ENCODE measurements around the gene TMEM175.
"Not testable (repeated sequence)": the region's sequence is repeated elsewhere in the genome, so short reads cannot be mapped to it uniquely, and the experiment has no call there.

The TMEM175 gene

GRCh38 chr4:993111-994029 lies 61.1 kb downstream of the TMEM175 start, which contains the start of gene SLC26A1:
SLC26A1 (minus strand) TSS chr4:993404; CDS start chr4:991703, 1,701 bp downstream.
- no peak for TF ChIP-seq ZFX (IDR thresholded peaks at IDR 0.05; ENCODE audit: borderline replicate concordance)
- TF ChIP-seq, protein P1, sequence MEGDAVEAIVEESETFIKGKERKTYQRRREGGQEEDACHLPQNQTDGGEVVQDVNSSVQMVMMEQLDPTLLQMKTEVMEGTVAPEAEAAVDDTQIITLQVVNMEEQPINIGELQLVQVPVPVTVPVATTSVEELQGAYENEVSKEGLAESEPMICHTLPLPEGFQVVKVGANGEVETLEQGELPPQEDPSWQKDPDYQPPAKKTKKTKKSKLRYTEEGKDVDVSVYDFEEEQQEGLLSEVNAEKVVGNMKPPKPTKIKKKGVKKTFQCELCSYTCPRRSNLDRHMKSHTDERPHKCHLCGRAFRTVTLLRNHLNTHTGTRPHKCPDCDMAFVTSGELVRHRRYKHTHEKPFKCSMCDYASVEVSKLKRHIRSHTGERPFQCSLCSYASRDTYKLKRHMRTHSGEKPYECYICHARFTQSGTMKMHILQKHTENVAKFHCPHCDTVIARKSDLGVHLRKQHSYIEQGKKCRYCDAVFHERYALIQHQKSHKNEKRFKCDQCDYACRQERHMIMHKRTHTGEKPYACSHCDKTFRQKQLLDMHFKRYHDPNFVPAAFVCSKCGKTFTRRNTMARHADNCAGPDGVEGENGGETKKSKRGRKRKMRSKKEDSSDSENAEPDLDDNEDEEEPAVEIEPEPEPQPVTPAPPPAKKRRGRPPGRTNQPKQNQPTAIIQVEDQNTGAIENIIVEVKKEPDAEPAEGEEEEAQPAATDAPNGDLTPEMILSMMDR (IDR thresholded peaks at IDR 0.05), result no peak
- H3K27ac ChIP-seq, result peak within 1 kb of the TSS; percentile 99

DNA sequence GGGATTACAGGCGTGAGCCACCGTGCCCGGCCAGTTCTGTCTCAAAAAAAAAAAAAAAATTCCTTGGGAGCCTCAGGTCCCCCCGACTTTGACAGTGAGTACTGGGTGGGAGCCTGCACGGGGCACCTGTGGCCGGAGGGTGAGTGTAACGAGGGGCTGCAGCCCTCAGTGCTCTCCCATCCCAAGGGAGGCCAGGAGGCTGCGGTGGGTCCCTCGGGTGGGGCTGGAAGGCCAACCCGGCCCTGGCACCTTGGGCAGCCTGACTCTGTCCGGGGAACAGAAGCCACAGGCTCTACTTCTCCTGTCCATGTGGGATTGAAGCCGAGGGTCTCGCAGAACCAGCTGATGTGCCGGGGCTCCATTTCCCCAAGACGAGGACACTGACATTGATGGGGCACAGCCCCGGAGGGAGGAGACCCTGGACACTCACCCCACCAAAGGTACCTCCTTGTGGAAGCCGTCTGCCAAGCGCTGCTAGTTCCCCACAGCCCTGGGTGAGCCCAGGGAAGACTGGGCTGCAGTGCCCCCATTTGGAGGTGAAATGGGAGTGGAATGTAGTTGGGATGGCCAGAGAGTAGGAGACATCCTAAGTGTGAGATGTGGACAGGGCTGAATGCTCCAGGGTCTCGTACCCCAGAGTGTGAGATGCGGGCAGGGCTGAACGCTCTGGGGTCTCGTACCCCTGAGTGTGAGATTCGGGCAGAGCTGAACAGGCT lies 63.2 kb downstream of the TMEM175 start:
- no peak for TF ChIP-seq ZFX (IDR thresholded peaks at IDR 0.05; ENCODE audit: borderline replicate concordance)
- TF ChIP-seq, protein P1 (IDR thresholded peaks at IDR 0.05), result no peak
- H3K27ac ChIP-seq, result peak overlapping the region; percentile 99; the same call in 1 of the 2 replicates

GRCh38 chr4:996030-996996 lies 64.1 kb downstream of the TMEM175 start:
- TF ChIP-seq, protein P1 (IDR thresholded peaks at IDR 0.05), result no peak
- no peak for TF ChIP-seq ZFX (IDR thresholded peaks at IDR 0.05; ENCODE audit: borderline replicate concordance)
- no peak overlapping the region for H3K27ac ChIP-seq

DNA sequence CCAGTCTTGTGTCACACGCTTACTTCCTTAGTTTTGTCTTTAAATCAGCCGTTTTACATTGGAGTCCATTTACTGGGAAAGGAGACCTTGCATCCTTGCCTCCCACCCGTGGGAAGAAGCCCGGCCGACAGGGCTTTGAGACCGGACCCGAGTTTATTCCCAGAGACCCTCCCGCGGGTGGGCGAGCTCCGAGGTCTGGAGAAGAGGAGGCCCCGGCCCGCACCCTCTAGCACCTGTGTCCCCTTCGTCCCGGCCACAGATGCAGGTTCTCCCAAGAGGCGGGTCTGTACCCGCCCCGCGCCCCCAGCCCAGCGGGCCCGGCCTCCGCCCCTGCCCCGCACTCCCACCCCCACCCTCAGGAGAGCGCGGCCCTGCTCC lies 64.7 kb downstream of the TMEM175 start:
- TF ChIP-seq, protein P1 (IDR thresholded peaks at IDR 0.05), result no peak
- TF ChIP-seq ZFX (IDR thresholded peaks at IDR 0.05; ENCODE audit: borderline replicate concordance), result no peak

GRCh38 chr4:997375-998071 lies 65.3 kb downstream of the TMEM175 start:
- no peak overlapping the region for H3K27ac ChIP-seq
- TF ChIP-seq ZFX (IDR thresholded peaks at IDR 0.05; ENCODE audit: borderline replicate concordance), result no peak
- TF ChIP-seq, protein P1 (IDR thresholded peaks at IDR 0.05), result no peak

More for the DNA sequence above, 64.7 kb downstream of the TMEM175 start:
- no peak overlapping the region for H3K27ac ChIP-seq

GRCh38 chr4:998096-998691 lies 65.9 kb downstream of the TMEM175 start:
- no peak overlapping the region for H3K27ac ChIP-seq

GRCh38 chr4:999240-999863 lies 67.1 kb downstream of the TMEM175 start:
- not testable (repeated sequence) for H3K27ac ChIP-seq

More at GRCh38 chr4:998096-998691, 65.9 kb downstream of the TMEM175 start:
- no peak for TF ChIP-seq ZFX (IDR thresholded peaks at IDR 0.05; ENCODE audit: borderline replicate concordance)
- TF ChIP-seq, protein P1 (IDR thresholded peaks at IDR 0.05), result no peak
